GM12801 (cell line): ENCODE results near the gene EIF3B.

Source experiments
- CTCF ChIP-seq: IDR thresholded peaks from one replicate; pipeline ENCODE4 v1.5.1; 2011; ENCODE audit warnings: control low read depth; ENCODE audit not compliant: insufficient read length; ENCODE audit errors: extremely low read depth

EIF3B gene

GRCh38 chr7:2354186-2354938, at the start of gene EIF3B:
EIF3B (plus strand) TSS chr7:2354827; CDS start chr7:2354922, 95 bp downstream.
- TF ChIP-seq CTCF, result no peak

GRCh38 chr7:2306688-2307087, 47.9 kb upstream of the EIF3B start:
- TF ChIP-seq CTCF, result no peak

GRCh38 chr7:2307690-2308107, 46.9 kb upstream of the EIF3B start:
- TF ChIP-seq CTCF, result no peak

- TF ChIP-seq CTCF, result no peak
Measured at GRCh38 chr7:2309889-2310331, 44.7 kb upstream of the EIF3B start.

GRCh38 chr7:2312267-2312929, 42.2 kb upstream of the EIF3B start:
- no peak for TF ChIP-seq CTCF

GRCh38 chr7:2313450-2314208, 41.0 kb upstream of the EIF3B start:
- TF ChIP-seq CTCF, result no peak
